K562 (cell line): ENCODE measurements around the gene RERE. TPM values are rescaled to one million over a fixed set of nuclear protein-coding genes. Genes with fewer than 3 reads are reported as not detected.

ENCODE experiments used
- ATAC-seq: fragments of 200-7000 bp; cut with Tn5 transposase; 3 replicates; pipeline ENCODE4 v1.9.1; 2020; ENCODE audit warnings: moderate library complexity
- BruUV-seq: library from RNA; stranded (reverse); fragments of 400-500 nt; replicated peaks from 2 replicates; lab custom pipeline; 2021; lab: Mats Ljungman, UMichigan
- CTCF ChIA-PET: fragments of 300-600 bp; formaldehyde crosslinking; extraction: SDS; loops from one replicate; lab custom pipeline; 2021; ENCODE audit warnings: low intra/inter-chr PET ratio; lab: Yijun Ruan, JAX
- POLR2A ChIA-PET: fragments of 300-600, 350-650 bp; sonication (Branson Sonifier 250); formaldehyde crosslinking; extraction: SDS; loops from one replicate; lab custom pipeline; 2021; ENCODE audit warnings: antibody characterized with exemption, inconsistent platforms; lab: Yijun Ruan, JAX
- DNase-seq, 4 experiments: peaks; one replicate each; pipeline versions ENCODE4 v3.0.0 to v3.0.0-alpha.2; 2011 to 2018; ENCODE audit warnings: low spot score in 3 of 4, mixed read lengths in 3 of 4; ENCODE audit errors: extremely low read depth in 1 of 4
- FAIRE-seq: peaks from 2 replicates; lab custom pipeline; 2011; peaks lifted over from hg19 to GRCh38; lab: Jason Lieb, UNC
- H2AFZ ChIP-seq: 2 replicates; pipeline ENCODE4 v1.6.0; 2011; ENCODE audit warnings: low read depth, low read length, control low read depth, inconsistent platforms
- H3K27ac ChIP-seq: fragments of 200-600 bp; 3 replicates; pipeline ENCODE4 v1.8.0; 2011; ENCODE audit warnings: low read depth, mild to moderate bottlenecking, control low read depth, inconsistent platforms, low read length, moderate library complexity, mixed read lengths; ENCODE audit errors: extremely low read depth
- H3K27me3 ChIP-seq, 2 experiments: fragments of 300-600 bp in 1 of 2; 2 replicates in 1 of 2; 3 replicates in 1 of 2; pipeline versions ENCODE4 v1.6.0 to v1.8.0; 2011; ENCODE audit warnings: inconsistent platforms in 2 of 2, low read length in 2 of 2, mild to moderate bottlenecking in 1 of 2, mixed read lengths in 1 of 2, moderate library complexity in 1 of 2; ENCODE audit not compliant: control insufficient read depth in 2 of 2, insufficient read depth in 2 of 2
- H3K36me3 ChIP-seq: fragments of 300-600 bp; 3 replicates; pipeline ENCODE4 v1.8.0; 2011; ENCODE audit warnings: mild to moderate bottlenecking, low read length, inconsistent platforms; ENCODE audit not compliant: control insufficient read depth, insufficient read depth
- H3K4me1 ChIP-seq, 2 experiments: fragments of 200-600 bp in 1 of 2; replicated peaks in 1 of 2; 2 replicates in 1 of 2; 3 replicates in 1 of 2; pipeline versions ENCODE4 v1.5.1 to v1.8.0; 2011; ENCODE audit warnings: inconsistent platforms in 2 of 2, low read length in 2 of 2, mild to moderate bottlenecking in 1 of 2, mixed read lengths in 1 of 2, moderate library complexity in 1 of 2; ENCODE audit not compliant: control insufficient read depth in 2 of 2, insufficient read depth in 2 of 2
- H3K4me2 ChIP-seq: 2 replicates; pipeline ENCODE4 v1.6.1; 2011; ENCODE audit warnings: low read length, control low read depth, inconsistent platforms, mixed read lengths; ENCODE audit not compliant: insufficient read depth
- H3K4me3 ChIP-seq: fragments of 200-600 bp; sonication (generic), shearing (Covaris generic); 2 replicates; pipeline ENCODE4 v1.5.1; 2016; ENCODE audit warnings: control low read depth, inconsistent platforms
- H3K79me2 ChIP-seq: fragments of 200-600 bp; 3 replicates; pipeline ENCODE4 v1.8.0; 2011; ENCODE audit warnings: low read length, inconsistent platforms; ENCODE audit not compliant: control insufficient read depth, insufficient read depth
- H3K9ac ChIP-seq, 2 experiments: 2 replicates each; pipeline versions ENCODE4 v1.6.0 to v1.6.1; 2011; ENCODE audit warnings: low read depth in 2 of 2, low read length in 2 of 2, control low read depth in 1 of 2, inconsistent platforms in 1 of 2, mild to moderate bottlenecking in 1 of 2, mixed read lengths in 1 of 2; ENCODE audit not compliant: insufficient read depth in 1 of 2
- H3K9me1 ChIP-seq: one replicate; pipeline ENCODE4 v1.6.0; 2011; ENCODE audit warnings: inconsistent platforms, mild to moderate bottlenecking, low read length, moderate library complexity; ENCODE audit not compliant: control insufficient read depth, insufficient read depth
- H3K9me3 ChIP-seq: replicated peaks from 2 replicates; pipeline ENCODE4 v1.5.1; 2011; ENCODE audit warnings: low read depth, low read length, inconsistent platforms; ENCODE audit not compliant: control insufficient read depth, insufficient read depth
- H4K20me1 ChIP-seq: replicated peaks from 2 replicates; pipeline ENCODE4 v1.6.1; 2011; ENCODE audit warnings: low read length, inconsistent platforms, mixed read lengths; ENCODE audit not compliant: control insufficient read depth, insufficient read depth
- RBM22 ChIP-seq: fragments of 200-400 bp; formaldehyde crosslinking; IDR thresholded peaks from 2 replicates; pipeline ENCODE4 v1.6.1; 2018; ENCODE audit warnings: low read length, low read depth; ENCODE audit not compliant: poor library complexity, severe bottlenecking
- ZZZ3 ChIP-seq: fragments of 450-650 bp; IDR thresholded peaks from 2 replicates; pipeline ENCODE4 v1.6.1; 2016; ENCODE audit warnings: antibody characterized with exemption, mild to moderate bottlenecking, moderate library complexity
- WGBS: fragments of 100-300 bp; shearing (Covaris generic); methylation state at CpG from one replicate; pipeline ENCODE4 v1.1.6; 2016; ENCODE audit warnings: low coverage, mixed read lengths; ENCODE audit not compliant: insufficient coverage; ENCODE audit errors: missing lambda C conversion rate; 5-methylcytosine and 5-hydroxymethylcytosine counted together
- in situ Hi-C: fragments of 300-500 bp; cut with MboI; formaldehyde crosslinking; loops from 4 replicates; pipeline ENCODE4 v1.15.0; 2018; ENCODE audit warnings: inconsistent platforms, mixed read lengths
- intact Hi-C: fragments of 100-400 bp; cut with micrococcal nuclease; formaldehyde crosslinking; loops from 2 replicates; pipeline ENCODE4 v1.14.2; 2022
- polyA plus RNA-seq, 8 experiments: library from polyadenylated mRNA; depleted of rRNA in 4 of 8; stranded (reverse) in 5 of 8; unstranded in 3 of 8; fragments of >200 nt; fragmentation: Nextera tagmentation in 2 of 8; fragmentation: Illumina TruSeq in 1 of 8; extraction: Ambion mirVana in 2 of 8; extraction: Trizol in 1 of 8; gene quantifications; 2 replicates each; pipeline versions ENCODE4 v1.2.1 to v1.2.3, GENCODE V29; 2011 to 2014; ENCODE audit warnings: inconsistent platforms in 1 of 8, missing spikeins in 1 of 8
- total RNA-seq, 7 experiments: library from RNA; depleted of rRNA in 6 of 7; stranded (reverse); fragments of >200 nt in 6 of 7; fragmentation: Illumina TruSeq in 2 of 7; extraction: Trizol in 2 of 7; gene quantifications; 2 replicates each; pipeline versions ENCODE4 v1.2.1 to v1.2.3, GENCODE V29; 2011 to 2021; ENCODE audit warnings: low replicate concordance in 1 of 7

The RERE gene
- total and polyA plus RNA-seq, 9 of the 15 experiments (the other 6 are each of a cell fraction or from before 2014, with no cell fraction given) = 3.0 to 51.5 (median 13.4) TPM

GRCh38 chr1:8356256-8357209 lies 460.9 kb downstream of the RERE start:
- POLR2A ChIA-PET = interaction anchor here (0.7 to 1.1 kb wide), 2 partner anchors 12 to 26 kb away, joined by 3 to 5 read pairs; no protein-coding TSS in a partner anchor
- in situ Hi-C loops = no loop called here
- H3K36me3 ChIP-seq = peaks cover 68% of the 10 kb centered on the region
- CTCF ChIA-PET = no interaction called here
- no peak for DNase-seq
- WGBS = 86% methylated on average over 21 of the region's 27 CpGs
- peaks cover 5% of the 10 kb centered on the region; the same call in 1 of the 2 replicates for H4K20me1 ChIP-seq
- no peak for TF ChIP-seq ZZZ3
- peak; percentile 89 for TF ChIP-seq RBM22
- TF ChIP-seq, all 486 proteins: peak for 1
- intact Hi-C loops = no loop called here
- H3K9me1 ChIP-seq = no peaks in the 10 kb centered on the region
- no peaks in the 10 kb centered on the region; a peak in 1 of 5 replicates for H3K27me3 ChIP-seq
- H3K9ac ChIP-seq = no peak overlapping the region; a peak in 1 of 4 replicates
- H2AFZ ChIP-seq = no peak overlapping the region
- H3K79me2 ChIP-seq = no peaks in the 10 kb centered on the region
- no peaks in the 10 kb centered on the region for H3K9me3 ChIP-seq
- no TSS peak for BruUV-seq
- no peak for FAIRE-seq
- no peak overlapping the region for H3K27ac ChIP-seq
- peaks cover 0 to 14% of the 10 kb centered on the region in 2 experiments; a peak in 1 of 5 replicates for H3K4me1 ChIP-seq
- no peak overlapping the region for H3K4me3 ChIP-seq
- no peak for ATAC-seq
- H3K4me2 ChIP-seq = no peak overlapping the region
